Gastroesophageal sphincter (tissue), 3 donors: Measurements from ENCODE around the gene PPP3R2.

ENCODE experiments used
- CTCF ChIP-seq, 4 experiments: fragments of 200-600 bp in 2 of 4; fragments of 450-650 bp in 2 of 4; sonication (generic) in 1 of 4; IDR thresholded peaks; one replicate each; pipeline ENCODE4 v1.5.1; 2017 to 2019; ENCODE audit warnings: antibody characterized with exemption in 4 of 4, mild to moderate bottlenecking in 2 of 4, moderate library complexity in 2 of 4
- POLR2A ChIP-seq, 2 donors: fragments of 450-650 bp; IDR thresholded peaks; one replicate each; pipeline ENCODE4 v1.6.1; 2017; ENCODE audit warnings: antibody characterized with exemption in 2 of 2, mild to moderate bottlenecking in 2 of 2, moderate library complexity in 1 of 2
- POLR2AphosphoS5 ChIP-seq: sonication (generic); formaldehyde crosslinking; IDR thresholded peaks from one replicate; pipeline ENCODE4 v1.6.1; 2017; ENCODE audit warnings: antibody characterized with exemption

GRCh38 chr9:101574731-101575333 is 19.9 kb downstream of the PPP3R2 start:
- TF ChIP-seq POLR2AphosphoS5, result no peak
- no peak for TF ChIP-seq CTCF (IDR thresholded peaks at IDR 0.05)
- no peak for TF ChIP-seq POLR2A (IDR thresholded peaks at IDR 0.05)
